CD4-positive, alpha-beta T cell treated with Interleukin-15 for 1 hour (primary cell): ENCODE data around the gene PHACTR1.

Experiments used
- DNase-seq: peaks from one replicate; pipeline ENCODE4 v3.0.0-alpha.2; 2020

The PHACTR1 gene

GRCh38 chr6:13248584-13248985, 532.0 kb downstream of the PHACTR1 start:
- no peak for DNase-seq

GRCh38 chr6:13248994-13249393, 532.4 kb downstream of the PHACTR1 start:
- no peak for DNase-seq

GRCh38 chr6:13249817-13250216, 533.2 kb downstream of the PHACTR1 start:
- DNase-seq: no peak

GRCh38 chr6:13250703-13251102, 534.1 kb downstream of the PHACTR1 start:
- DNase-seq: no peak

GRCh38 chr6:13251242-13251641, 534.7 kb downstream of the PHACTR1 start:
- no peak for DNase-seq

GRCh38 chr6:13252790-13253189, 536.2 kb downstream of the PHACTR1 start:
- no peak for DNase-seq

- no peak for DNase-seq
These were observed 536.7 kb downstream of the PHACTR1 start for GRCh38 chr6:13253272-13253671.

GRCh38 chr6:13256266-13257001, 539.9 kb downstream of the PHACTR1 start:
- DNase-seq: no peak

- DNase-seq: no peak
These were observed 542.8 kb downstream of the PHACTR1 start for GRCh38 chr6:13259393-13259792.

- no peak for DNase-seq
These were observed 543.6 kb downstream of the PHACTR1 start for GRCh38 chr6:13260101-13260598.

- peak; percentile 33 for DNase-seq
These were observed 544.3 kb downstream of the PHACTR1 start for GRCh38 chr6:13260831-13261230.

- peak; percentile 67 for DNase-seq
These were observed 545.0 kb downstream of the PHACTR1 start for GRCh38 chr6:13261464-13261994.

- DNase-seq: no peak
These were observed 546.0 kb downstream of the PHACTR1 start for GRCh38 chr6:13262302-13263230.

- no peak for DNase-seq
These were observed 547.1 kb downstream of the PHACTR1 start for GRCh38 chr6:13263669-13264068.

- DNase-seq: no peak
These were observed 550.6 kb downstream of the PHACTR1 start for GRCh38 chr6:13267142-13267651.

- DNase-seq: no peak
These were observed 552.4 kb downstream of the PHACTR1 start for GRCh38 chr6:13268913-13269518.

- peak; percentile 88 for DNase-seq
These were observed 555.8 kb downstream of the PHACTR1 start for GRCh38 chr6:13272131-13273046.

GRCh38 chr6:13273202-13273930, 556.8 kb downstream of the PHACTR1 start:
- DNase-seq: no peak

GRCh38 chr6:13273931-13274706, 557.6 kb downstream of the PHACTR1 start:
- peak; percentile 84 for DNase-seq
